Heart left ventricle (tissue), 16 donors: ENCODE results near the gene MINDY4. TPM values are rescaled to one million over a fixed set of nuclear protein-coding genes. Genes with fewer than 3 reads are reported as not detected.

ENCODE experiments used
- ATAC-seq, 4 donors: fragments of 200-7000 bp; cut with Tn5 transposase; one replicate each; pipeline ENCODE4 v1.9.1; 2020 to 2022; ENCODE audit warnings: moderate library complexity in 4 of 4, mild to moderate bottlenecking in 3 of 4, moderate number of reproducible peaks in 1 of 4
- DNase-seq, 5 donors: peaks; one replicate each; pipeline ENCODE4 v3.0.0-alpha.2; 2020
- H3K27ac ChIP-seq, 12 donors: fragments of 200-600 bp; sonication (generic) in 4 of 12; one replicate each; pipeline versions ENCODE4 v1.5.0 to v1.8.0; 2016 to 2022; ENCODE audit warnings: mild to moderate bottlenecking in 2 of 12
- H3K27me3 ChIP-seq, 9 donors: fragments of 200-600 bp; sonication (generic) in 2 of 9; one replicate each; pipeline versions ENCODE4 v1.5.1 to v1.8.0; 2016 to 2022; ENCODE audit warnings: mild to moderate bottlenecking in 3 of 9
- H3K36me3 ChIP-seq, 9 donors: fragments of 200-600 bp; sonication (generic) in 2 of 9; one replicate each; pipeline versions ENCODE4 v1.5.0 to v1.8.0; 2018 to 2022; ENCODE audit warnings: mild to moderate bottlenecking in 2 of 9
- H3K4me1 ChIP-seq, 12 donors: fragments of 200-600 bp; sonication (generic) in 4 of 12; one replicate each; pipeline versions ENCODE4 v1.5.0 to v1.8.0; 2016 to 2022; ENCODE audit warnings: mild to moderate bottlenecking in 3 of 12
- H3K4me3 ChIP-seq, 12 donors: fragments of 200-600 bp; sonication (generic) in 4 of 12; one replicate each; pipeline versions ENCODE4 v1.5.0 to v1.8.0; 2017 to 2022; ENCODE audit warnings: mild to moderate bottlenecking in 9 of 12, moderate library complexity in 4 of 12
- H3K9me3 ChIP-seq, 12 donors: fragments of 200-600 bp; sonication (generic) in 4 of 12; one replicate each; pipeline versions ENCODE4 v1.5.0 to v1.8.0; 2016 to 2022; ENCODE audit warnings: mild to moderate bottlenecking in 1 of 12
- POLR2A ChIP-seq, 2 donors: fragments of 450-650 bp; IDR thresholded peaks; one replicate each; pipeline ENCODE4 v1.6.1; 2017; ENCODE audit warnings: antibody characterized with exemption in 2 of 2, mild to moderate bottlenecking in 2 of 2, moderate library complexity in 2 of 2
- WGBS, 4 donors: extraction: QIAGEN DNeasy Blood & Tissue Kit in 2 of 4; methylation state at CpG; one replicate each; pipeline versions ENCODE4 v1.1.5 to v1.1.7; 2013 to 2018; 5-methylcytosine and 5-hydroxymethylcytosine counted together
- intact Hi-C, 10 donors: fragments of 100-400 bp; cut with DNase I; formaldehyde crosslinking; loops; one replicate each; pipeline versions ENCODE4 v1.11.1 to v1.14.2; 2022
- polyA plus RNA-seq, 2 donors: library from polyadenylated mRNA; stranded (reverse); fragments of 200-250 nt; gene quantifications; one replicate each; pipeline ENCODE4 v1.2.3, GENCODE V29; 2013
- total RNA-seq, 9 donors: library from RNA; depleted of rRNA in 2 of 9; stranded (reverse); fragments of >200 nt in 2 of 9; fragmentation: NEBNext Ultra II Directional in 3 of 9; extraction: Animal tissue kit (Norgen Biotek cat#: 25700) in 3 of 9; gene quantifications; one replicate each; pipeline versions ENCODE4 v1.1.0 to v1.2.4, GENCODE V29; 2016 to 2023
- TF ChIP-seq, protein P1 (sequence below), 12 donors: fragments of 200-600 bp; sonication (generic) in 4 of 12; IDR thresholded peaks; one replicate each; pipeline versions ENCODE4 v1.5.0 to v1.8.0; 2018 to 2022; ENCODE audit warnings: antibody characterized with exemption in 12 of 12, mild to moderate bottlenecking in 5 of 12
- donor health status: ischemic (EF 13 %, LVEDD 7.1; RV severe dilation, severe dysfunction).
- donor health status: healthy with polysubstance abuse.
- donor health status: DM: no; HTN: yes; CAD: no.
- donor health status: DM: no; HTN: no; CAD: no.
- donor health status: ischemic (EF 25% LVEDD 6.9; RV normal size, moderate dysfunction).
- donor health status: ischemic (EF 25% LVEDD 5.7; RV mildly dilated, moderate dysfunction).
- donor health status: healthy.
- donor health status: DM: yes; HTN: yes; CAD: no.
- donor health status: ischemic (EF 35%, LVEDD 5.7; RV mildly dilated, moderate dysfunction).
- donor health status: nonischemic (EF 11% LVEDD 7.7; RV severe dilation, severe dysfunction).
- donor health status: DM: yes; HTN: yes; CAD: no.
- donor health status: PGD.
- donor health status: ischemic (EF 29% LVEDD 5.4; RV normal size, mild dysfunction).
- donor health status: nonischemic (EF 23%, LVEDD 6.1; RV moderate dilation, normal function).

Gene MINDY4
- total and polyA plus RNA-seq, 11 donors, result 1.3 to 6.0 (median 2.9) TPM

DNA sequence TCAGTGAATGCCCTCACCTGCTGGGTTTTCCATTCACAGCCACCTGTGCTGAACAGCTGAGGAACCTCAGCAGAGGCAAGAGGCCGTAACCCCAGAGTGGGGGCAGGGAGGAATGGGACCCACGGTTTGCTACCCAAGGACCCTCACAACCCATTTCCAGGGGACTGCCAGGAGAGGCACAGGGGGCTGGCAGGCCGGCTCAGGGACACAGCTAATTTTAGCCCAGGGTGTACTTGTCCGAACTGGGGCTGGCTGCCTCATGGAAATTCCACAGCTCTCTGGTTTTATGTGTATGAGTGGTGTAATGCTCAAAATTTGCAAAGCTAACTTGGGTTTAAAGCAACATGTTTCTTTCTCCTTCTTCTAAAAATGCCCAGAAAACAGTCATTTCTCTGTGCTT, 42.2 kb downstream of the MINDY4 start:
- Histone ChIP-seq H3K36me3 (peaks cover 0 to 3% (median 0%) of the 10 kb centered on the region in 9 donors), H3K9me3 (no peaks in the 10 kb centered on the region), H3K27ac (peak overlapping the region in 7 of 12 donors; percentile 4 to 63 (median 35)), H3K4me3 (no peak overlapping the region), H3K4me1 (peaks cover 6 to 56% (median 44%) of the 10 kb centered on the region in 12 donors), H3K27me3 (no peaks in the 10 kb centered on the region)
- TF ChIP-seq POLR2A (IDR thresholded peaks at IDR 0.05), result no peak
- TF ChIP-seq, protein P1, sequence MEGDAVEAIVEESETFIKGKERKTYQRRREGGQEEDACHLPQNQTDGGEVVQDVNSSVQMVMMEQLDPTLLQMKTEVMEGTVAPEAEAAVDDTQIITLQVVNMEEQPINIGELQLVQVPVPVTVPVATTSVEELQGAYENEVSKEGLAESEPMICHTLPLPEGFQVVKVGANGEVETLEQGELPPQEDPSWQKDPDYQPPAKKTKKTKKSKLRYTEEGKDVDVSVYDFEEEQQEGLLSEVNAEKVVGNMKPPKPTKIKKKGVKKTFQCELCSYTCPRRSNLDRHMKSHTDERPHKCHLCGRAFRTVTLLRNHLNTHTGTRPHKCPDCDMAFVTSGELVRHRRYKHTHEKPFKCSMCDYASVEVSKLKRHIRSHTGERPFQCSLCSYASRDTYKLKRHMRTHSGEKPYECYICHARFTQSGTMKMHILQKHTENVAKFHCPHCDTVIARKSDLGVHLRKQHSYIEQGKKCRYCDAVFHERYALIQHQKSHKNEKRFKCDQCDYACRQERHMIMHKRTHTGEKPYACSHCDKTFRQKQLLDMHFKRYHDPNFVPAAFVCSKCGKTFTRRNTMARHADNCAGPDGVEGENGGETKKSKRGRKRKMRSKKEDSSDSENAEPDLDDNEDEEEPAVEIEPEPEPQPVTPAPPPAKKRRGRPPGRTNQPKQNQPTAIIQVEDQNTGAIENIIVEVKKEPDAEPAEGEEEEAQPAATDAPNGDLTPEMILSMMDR (IDR thresholded peaks at IDR 0.05), result no peak
- ATAC-seq, result peak in 3 of 4 donors; percentile 38 to 55 (median 54)
- WGBS, 4 donors, result 49 to 62% (median 56%) methylated on average over 3 to 4 of the region's 4 CpGs
- peak in 3 of 5 donors; percentile 19 to 51 (median 45) for DNase-seq
- intact Hi-C loops, result loop anchor here in 2 of 10 donors (10.0 kb wide), 1 partner anchor 101 kb away; the partner anchor contains the start of gene AQP1 (in 2 of the 2)

DNA sequence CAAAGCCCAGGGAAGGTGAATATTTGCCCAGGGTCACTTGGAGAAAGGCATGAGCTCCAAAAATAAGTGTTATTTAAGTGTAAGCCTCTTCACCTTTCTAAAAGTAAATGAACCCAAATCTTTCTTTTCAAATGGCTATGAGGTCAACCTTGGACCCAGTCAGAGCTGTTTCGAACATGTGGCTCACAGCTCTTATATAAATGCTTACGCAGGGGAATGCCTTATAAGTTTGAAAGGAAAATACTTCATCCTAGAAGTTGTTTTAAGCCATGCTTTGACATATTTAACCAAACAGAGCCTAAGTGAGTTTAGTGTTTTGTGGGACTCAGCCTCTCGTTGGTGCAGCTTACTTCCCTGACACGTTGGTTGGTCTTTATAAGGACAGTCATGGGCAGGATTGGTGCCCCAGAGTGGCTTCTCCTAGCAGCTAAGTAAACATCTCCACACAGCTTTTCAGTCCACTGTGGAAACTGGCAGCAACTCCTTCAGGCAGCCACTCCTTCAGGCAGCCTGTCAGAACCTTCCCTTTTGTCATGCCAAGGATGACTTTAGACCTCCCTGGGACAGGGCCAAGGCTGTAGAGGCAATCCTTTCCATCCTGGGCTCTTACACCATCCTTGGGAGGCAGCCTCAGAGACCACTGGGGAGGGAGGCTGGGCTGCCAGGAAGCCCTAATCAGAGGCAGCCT, 43.6 kb downstream of the MINDY4 start:
- intact Hi-C loops, result loop anchor here in 6 of 10 donors (5.0 to 10.0 kb wide), 6 partner anchors 52 to 102 kb away; partner anchors contain the start of gene AQP1 (in 4 of the 6)
- peaks cover 0 to 3% (median 0%) of the 10 kb centered on the region in 9 donors for H3K36me3 ChIP-seq
- peaks cover 6 to 57% (median 44%) of the 10 kb centered on the region in 12 donors for H3K4me1 ChIP-seq
- ATAC-seq, result peak in 3 of 4 donors; percentile 22 to 65 (median 41)
- TF ChIP-seq, protein P1 (IDR thresholded peaks at IDR 0.05), result no peak
- no peak for TF ChIP-seq POLR2A (IDR thresholded peaks at IDR 0.05)
- no peaks in the 10 kb centered on the region for H3K27me3 ChIP-seq
- no peaks in the 10 kb centered on the region for H3K9me3 ChIP-seq
- peak overlapping the region; percentile 66 to 88 (median 81) for H3K27ac ChIP-seq
- no peak overlapping the region for H3K4me3 ChIP-seq
- WGBS, 4 donors, result 65 to 91% (median 83%) methylated on average over 4 of the region's 4 CpGs
- DNase-seq, result peak in 2 of 5 donors; percentile 45 to 60

DNA sequence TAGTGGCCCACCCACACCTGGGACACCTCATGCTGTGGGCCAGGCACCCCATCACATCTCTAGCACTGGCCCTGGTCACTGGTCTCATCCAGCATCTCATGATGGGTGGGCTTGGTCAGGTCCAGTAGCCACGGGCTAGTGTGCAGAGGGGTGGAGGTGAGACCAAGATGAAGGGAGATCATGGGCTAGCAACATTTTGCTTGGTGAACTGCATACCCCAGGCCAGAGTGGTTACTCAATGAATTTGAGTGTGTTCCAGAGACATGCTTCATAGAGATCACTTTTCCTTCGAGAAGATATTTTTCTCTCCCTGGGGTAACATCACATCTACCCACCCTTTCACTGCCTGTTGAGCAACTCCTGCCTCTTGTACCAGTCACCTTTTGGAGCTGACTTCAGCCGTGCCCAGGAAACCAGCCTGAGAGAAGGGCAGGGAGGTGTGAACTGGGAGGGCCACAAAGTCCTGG, 44.2 kb downstream of the MINDY4 start:
- no peaks in the 10 kb centered on the region for H3K9me3 ChIP-seq
- peak overlapping the region; percentile 66 to 88 (median 81) for H3K27ac ChIP-seq
- WGBS, 4 donors, result 33 to 79% (median 66%) methylated on average over 2 to 3 of the region's 3 CpGs
- H3K4me1 ChIP-seq, result peaks cover 6 to 57% (median 44%) of the 10 kb centered on the region in 12 donors
- H3K4me3 ChIP-seq, result no peak overlapping the region
- H3K36me3 ChIP-seq, result peaks cover 0 to 3% (median 0%) of the 10 kb centered on the region in 9 donors
- DNase-seq, result no peak
- ATAC-seq, result peak in 2 of 4 donors; percentile 17 to 38
- TF ChIP-seq, protein P1 (IDR thresholded peaks at IDR 0.05), result no peak
- no peak for TF ChIP-seq POLR2A (IDR thresholded peaks at IDR 0.05)
- intact Hi-C loops, result loop anchor here in 6 of 10 donors (5.0 to 10.0 kb wide), 6 partner anchors 52 to 102 kb away; partner anchors contain the start of gene AQP1 (in 4 of the 6)
- no peaks in the 10 kb centered on the region for H3K27me3 ChIP-seq
